HEK293 (cell line): ENCODE data around the gene FAM217B.

ENCODE experiments used
- CTCF ChIA-PET: fragments of 350-600 bp; formaldehyde crosslinking; extraction: SDS; loops from one replicate; lab custom pipeline; 2021; ENCODE audit warnings: antibody characterized with exemption; lab: Yijun Ruan, JAX
- POLR2A ChIA-PET: fragments of 300-600 bp; formaldehyde crosslinking; extraction: SDS; loops from one replicate; lab custom pipeline; 2020; ENCODE audit warnings: antibody characterized with exemption, inconsistent platforms; lab: Yijun Ruan, JAX
- H3K27ac ChIP-seq: fragments of 200-500 bp; sonication (Bioruptor generic); 2 replicates; pipeline ENCODE4 v1.5.1; 2014; ENCODE audit warnings: low read depth, low read length, control low read depth, inconsistent platforms; ENCODE audit errors: extremely low read depth
- H3K36me3 ChIP-seq, 2 experiments: fragments of 200-500 bp in 1 of 2; sonication (Bioruptor generic) in 1 of 2; 1 replicate in 1 of 2; 2 replicates in 1 of 2; pipeline ENCODE4 v1.5.1; 2014 to 2017; ENCODE audit warnings: inconsistent platforms in 2 of 2, low read length in 2 of 2; ENCODE audit not compliant: control insufficient read depth in 2 of 2, insufficient read depth in 1 of 2
- H3K4me1 ChIP-seq: fragments of 200-500 bp; sonication (Bioruptor generic); 2 replicates; pipeline ENCODE4 v1.5.1; 2014; ENCODE audit warnings: mild to moderate bottlenecking, low read length, inconsistent platforms; ENCODE audit not compliant: control insufficient read depth, insufficient read depth
- H3K4me3 ChIP-seq: 2 replicates; pipeline ENCODE4 v1.5.1; 2011; ENCODE audit warnings: low read depth, mild to moderate bottlenecking, control low read depth, low read length, moderate library complexity
- H3K9me3 ChIP-seq: fragments of 200-500 bp; sonication (Bioruptor generic); 2 replicates; pipeline ENCODE4 v1.5.1; 2014; ENCODE audit warnings: low read depth, low read length, inconsistent platforms; ENCODE audit not compliant: control insufficient read depth, insufficient read depth
- WT1 ChIP-seq: fragments of 450-650 bp; formaldehyde crosslinking; IDR thresholded peaks from 2 replicates; pipeline ENCODE4 v1.5.1; 2016; ENCODE audit warnings: missing biosample characterization, missing genetic modification characterization
- YY1 ChIP-seq: fragments of 450-650 bp; formaldehyde crosslinking; IDR thresholded peaks from 2 replicates; pipeline ENCODE4 v1.5.1; 2018; ENCODE audit warnings: missing biosample characterization, missing genetic modification characterization
- ZBTB48 ChIP-seq: fragments of 450-650 bp; formaldehyde crosslinking; IDR thresholded peaks from 2 replicates; pipeline ENCODE4 v1.5.1; 2016; ENCODE audit warnings: missing biosample characterization, missing genetic modification characterization
- ZNF138 ChIP-seq: fragments of 450-650 bp; formaldehyde crosslinking; IDR thresholded peaks from 2 replicates; pipeline ENCODE4 v1.5.1; 2016; ENCODE audit warnings: missing biosample characterization, missing genetic modification characterization, borderline replicate concordance
- ZNF140 ChIP-seq: fragments of 450-650 bp; formaldehyde crosslinking; IDR thresholded peaks from 2 replicates; pipeline ENCODE4 v1.5.1; 2016; ENCODE audit warnings: missing biosample characterization, missing genetic modification characterization
- ZNF2 ChIP-seq: fragments of 450-650 bp; formaldehyde crosslinking; IDR thresholded peaks from 2 replicates; pipeline ENCODE4 v1.5.1; 2016; ENCODE audit warnings: missing biosample characterization, missing genetic modification characterization
- ZNF221 ChIP-seq: fragments of 450-650 bp; formaldehyde crosslinking; IDR thresholded peaks from 2 replicates; pipeline ENCODE4 v1.5.1; 2017; ENCODE audit warnings: missing biosample characterization, missing genetic modification characterization, borderline replicate concordance
- ZNF24 ChIP-seq: fragments of 450-650 bp; formaldehyde crosslinking; IDR thresholded peaks from 2 replicates; pipeline ENCODE4 v1.5.1; 2016; ENCODE audit warnings: missing biosample characterization, missing genetic modification characterization
- ZNF324 ChIP-seq: fragments of 450-650 bp; formaldehyde crosslinking; IDR thresholded peaks from 2 replicates; pipeline ENCODE4 v1.5.1; 2016; ENCODE audit warnings: missing biosample characterization, missing genetic modification characterization
- ZNF529 ChIP-seq: fragments of 450-650 bp; formaldehyde crosslinking; IDR thresholded peaks from 2 replicates; pipeline ENCODE4 v1.5.1; 2017; ENCODE audit warnings: missing genetic modification characterization, missing biosample characterization; ENCODE audit not compliant: insufficient replicate concordance
- ZNF76 ChIP-seq: fragments of 450-650 bp; formaldehyde crosslinking; IDR thresholded peaks from 2 replicates; pipeline ENCODE4; 2016; ENCODE audit warnings: low read depth, missing biosample characterization, missing genetic modification characterization, borderline replicate concordance
- TF ChIP-seq, protein P1 (sequence below): fragments of 450-650 bp; formaldehyde crosslinking; IDR thresholded peaks from 2 replicates; pipeline ENCODE4 v1.5.1; 2016; ENCODE audit warnings: missing biosample characterization, missing genetic modification characterization
- TF ChIP-seq, protein P2 (sequence below): fragments of 450-650 bp; formaldehyde crosslinking; IDR thresholded peaks from 2 replicates; pipeline ENCODE4 v1.5.1; 2016; ENCODE audit warnings: missing biosample characterization, missing genetic modification characterization
- TF ChIP-seq, protein P3 (sequence below): fragments of 450-650 bp; IDR thresholded peaks from 2 replicates; pipeline ENCODE4 v1.5.1; 2018; ENCODE audit warnings: missing biosample characterization, missing genetic modification characterization
- TF ChIP-seq, protein P4 (sequence below): fragments of 450-650 bp; formaldehyde crosslinking; IDR thresholded peaks from 2 replicates; pipeline ENCODE4 v1.5.1; 2017; ENCODE audit warnings: missing biosample characterization, missing genetic modification characterization
- TF ChIP-seq, protein P5 (sequence below): IDR thresholded peaks from 2 replicates; pipeline ENCODE4 v1.6.1; 2011; ENCODE audit warnings: mild to moderate bottlenecking, low read depth, low read length, borderline replicate concordance
- TF ChIP-seq, protein P6 (sequence below): fragments of 450-650 bp; formaldehyde crosslinking; IDR thresholded peaks from 2 replicates; pipeline ENCODE4 v1.5.1; 2017; ENCODE audit warnings: missing biosample characterization, missing genetic modification characterization
- TF ChIP-seq, protein P7 (sequence below): fragments of 450-650 bp; formaldehyde crosslinking; IDR thresholded peaks from 2 replicates; pipeline ENCODE4 v1.5.1; 2016; ENCODE audit warnings: missing biosample characterization, missing genetic modification characterization
- TF ChIP-seq, protein P8 (sequence below): fragments of 450-650 bp; formaldehyde crosslinking; IDR thresholded peaks from 2 replicates; pipeline ENCODE4 v1.5.1; 2017; ENCODE audit warnings: missing biosample characterization, missing genetic modification characterization

The FAM217B gene

DNA sequence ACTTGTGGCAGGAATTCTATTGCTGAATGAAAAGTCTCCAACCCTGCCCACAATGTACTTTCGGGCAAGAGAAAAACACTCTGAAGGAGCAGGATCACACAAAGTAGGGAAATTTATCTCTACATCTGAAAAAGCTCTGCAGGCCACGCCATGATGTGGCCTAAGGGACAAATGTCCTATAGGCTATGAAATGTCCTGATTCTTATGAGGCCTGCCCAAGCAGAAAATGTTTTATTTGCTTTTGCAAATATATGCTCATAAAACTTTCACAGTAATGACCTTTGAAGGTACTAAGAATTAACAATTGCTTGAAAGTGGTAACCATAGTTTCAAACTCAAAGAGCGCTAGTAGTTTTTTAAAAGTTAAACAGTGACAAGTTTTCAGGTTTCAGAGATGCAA lies 37.7 kb upstream of the FAM217B start (continued):
- TF ChIP-seq, protein P1, sequence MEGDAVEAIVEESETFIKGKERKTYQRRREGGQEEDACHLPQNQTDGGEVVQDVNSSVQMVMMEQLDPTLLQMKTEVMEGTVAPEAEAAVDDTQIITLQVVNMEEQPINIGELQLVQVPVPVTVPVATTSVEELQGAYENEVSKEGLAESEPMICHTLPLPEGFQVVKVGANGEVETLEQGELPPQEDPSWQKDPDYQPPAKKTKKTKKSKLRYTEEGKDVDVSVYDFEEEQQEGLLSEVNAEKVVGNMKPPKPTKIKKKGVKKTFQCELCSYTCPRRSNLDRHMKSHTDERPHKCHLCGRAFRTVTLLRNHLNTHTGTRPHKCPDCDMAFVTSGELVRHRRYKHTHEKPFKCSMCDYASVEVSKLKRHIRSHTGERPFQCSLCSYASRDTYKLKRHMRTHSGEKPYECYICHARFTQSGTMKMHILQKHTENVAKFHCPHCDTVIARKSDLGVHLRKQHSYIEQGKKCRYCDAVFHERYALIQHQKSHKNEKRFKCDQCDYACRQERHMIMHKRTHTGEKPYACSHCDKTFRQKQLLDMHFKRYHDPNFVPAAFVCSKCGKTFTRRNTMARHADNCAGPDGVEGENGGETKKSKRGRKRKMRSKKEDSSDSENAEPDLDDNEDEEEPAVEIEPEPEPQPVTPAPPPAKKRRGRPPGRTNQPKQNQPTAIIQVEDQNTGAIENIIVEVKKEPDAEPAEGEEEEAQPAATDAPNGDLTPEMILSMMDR (tag by site-specific recombination) = no peak
- TF ChIP-seq, protein P2, sequence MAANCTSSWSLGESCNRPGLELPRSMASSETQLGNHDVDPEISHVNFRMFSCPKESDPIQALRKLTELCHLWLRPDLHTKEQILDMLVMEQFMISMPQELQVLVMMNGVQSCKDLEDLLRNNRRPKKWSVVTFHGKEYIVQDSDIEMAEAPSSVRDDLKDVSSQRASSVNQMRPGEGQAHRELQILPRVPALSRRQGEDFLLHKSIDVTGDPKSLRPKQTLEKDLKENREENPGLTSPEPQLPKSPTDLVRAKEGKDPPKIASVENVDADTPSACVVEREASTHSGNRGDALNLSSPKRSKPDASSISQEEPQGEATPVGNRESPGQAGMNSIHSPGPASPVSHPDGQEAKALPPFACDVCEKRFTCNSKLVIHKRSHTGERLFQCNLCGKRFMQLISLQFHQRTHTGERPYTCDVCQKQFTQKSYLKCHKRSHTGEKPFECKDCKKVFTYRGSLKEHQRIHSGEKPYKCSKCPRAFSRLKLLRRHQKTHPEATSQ (tag by site-specific recombination) = no peak
- TF ChIP-seq ZNF24 (tag by site-specific recombination) (no peak), YY1 (tag by site-specific recombination) (no peak)

DNA sequence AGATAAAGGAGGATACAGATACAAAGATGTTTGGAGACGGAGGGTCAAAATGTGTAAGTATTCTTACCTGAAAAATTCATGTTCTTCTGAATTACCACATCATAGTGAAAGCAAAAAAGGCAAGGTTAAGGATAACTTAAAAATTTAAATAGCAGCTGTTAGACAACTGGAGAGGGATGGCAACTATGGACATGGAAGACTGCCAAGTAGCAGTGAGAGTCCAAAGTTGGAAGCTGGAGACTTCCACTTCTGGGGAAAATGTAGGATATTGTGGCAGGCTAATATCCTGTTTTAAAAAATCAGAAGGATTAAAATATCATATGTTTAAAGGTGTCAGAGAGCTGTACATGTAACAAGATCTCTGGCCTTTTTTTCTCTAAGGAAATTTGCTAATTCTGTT lies 36.6 kb upstream of the FAM217B start:
- Histone ChIP-seq H3K27ac (no peak overlapping the region), H3K4me3 (no peak overlapping the region), H3K4me1 (no peaks in the 10 kb centered on the region), H3K36me3 (no peaks in the 10 kb centered on the region), H3K9me3 (no peaks in the 10 kb centered on the region)
- no peak for TF ChIP-seq ZNF529
- POLR2A ChIA-PET = no interaction called here
- CTCF ChIA-PET = interaction anchor here (1.1 kb wide), 1 partner anchor 10 kb away, joined by 3 read pairs; no protein-coding TSS in a partner anchor

DNA sequence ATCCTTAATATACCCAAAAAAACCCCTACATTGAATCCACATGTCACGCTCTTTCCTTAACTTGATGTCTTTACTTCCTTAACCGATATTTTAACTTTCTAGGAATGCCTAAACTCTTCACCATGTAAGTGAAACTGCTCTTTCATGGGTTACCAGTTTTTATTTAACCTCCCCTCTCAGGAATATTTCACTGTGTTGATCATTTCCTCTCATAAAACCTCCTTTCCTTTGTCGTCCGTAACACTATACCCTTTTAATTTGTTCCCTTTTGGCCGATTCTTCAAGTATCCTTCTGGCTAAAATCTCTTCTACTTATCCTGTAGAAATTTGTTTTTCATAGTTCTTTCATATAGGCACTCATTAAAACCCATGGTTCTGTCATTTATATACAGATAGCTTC lies 31.3 kb upstream of the FAM217B start:
- CTCF ChIA-PET = interaction anchor here (1.3 kb wide), 1 partner anchor 25 kb away, joined by 3 read pairs; no protein-coding TSS in a partner anchor
- POLR2A ChIA-PET = no interaction called here
- TF ChIP-seq, protein P3, sequence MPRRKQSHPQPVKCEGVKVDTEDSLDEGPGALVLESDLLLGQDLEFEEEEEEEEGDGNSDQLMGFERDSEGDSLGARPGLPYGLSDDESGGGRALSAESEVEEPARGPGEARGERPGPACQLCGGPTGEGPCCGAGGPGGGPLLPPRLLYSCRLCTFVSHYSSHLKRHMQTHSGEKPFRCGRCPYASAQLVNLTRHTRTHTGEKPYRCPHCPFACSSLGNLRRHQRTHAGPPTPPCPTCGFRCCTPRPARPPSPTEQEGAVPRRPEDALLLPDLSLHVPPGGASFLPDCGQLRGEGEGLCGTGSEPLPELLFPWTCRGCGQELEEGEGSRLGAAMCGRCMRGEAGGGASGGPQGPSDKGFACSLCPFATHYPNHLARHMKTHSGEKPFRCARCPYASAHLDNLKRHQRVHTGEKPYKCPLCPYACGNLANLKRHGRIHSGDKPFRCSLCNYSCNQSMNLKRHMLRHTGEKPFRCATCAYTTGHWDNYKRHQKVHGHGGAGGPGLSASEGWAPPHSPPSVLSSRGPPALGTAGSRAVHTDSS (tag by site-specific recombination) = no peak
- TF ChIP-seq ZBTB48 (tag by site-specific recombination) (no peak), ZNF140 (tag by site-specific recombination) (no peak), ZNF2 (tag by site-specific recombination) (no peak), ZNF138 (no peak), WT1 (tag by site-specific recombination) (no peak), ZNF221 (no peak), ZNF76 (tag by site-specific recombination) (no peak), ZNF324 (tag by site-specific recombination) (no peak)
- TF ChIP-seq, protein P4, sequence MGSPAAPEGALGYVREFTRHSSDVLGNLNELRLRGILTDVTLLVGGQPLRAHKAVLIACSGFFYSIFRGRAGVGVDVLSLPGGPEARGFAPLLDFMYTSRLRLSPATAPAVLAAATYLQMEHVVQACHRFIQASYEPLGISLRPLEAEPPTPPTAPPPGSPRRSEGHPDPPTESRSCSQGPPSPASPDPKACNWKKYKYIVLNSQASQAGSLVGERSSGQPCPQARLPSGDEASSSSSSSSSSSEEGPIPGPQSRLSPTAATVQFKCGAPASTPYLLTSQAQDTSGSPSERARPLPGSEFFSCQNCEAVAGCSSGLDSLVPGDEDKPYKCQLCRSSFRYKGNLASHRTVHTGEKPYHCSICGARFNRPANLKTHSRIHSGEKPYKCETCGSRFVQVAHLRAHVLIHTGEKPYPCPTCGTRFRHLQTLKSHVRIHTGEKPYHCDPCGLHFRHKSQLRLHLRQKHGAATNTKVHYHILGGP (tag by site-specific recombination) = 0 out of 2 replicates have a peak, but pooled peaks have one; percentile 43
- TF ChIP-seq, protein P5, sequence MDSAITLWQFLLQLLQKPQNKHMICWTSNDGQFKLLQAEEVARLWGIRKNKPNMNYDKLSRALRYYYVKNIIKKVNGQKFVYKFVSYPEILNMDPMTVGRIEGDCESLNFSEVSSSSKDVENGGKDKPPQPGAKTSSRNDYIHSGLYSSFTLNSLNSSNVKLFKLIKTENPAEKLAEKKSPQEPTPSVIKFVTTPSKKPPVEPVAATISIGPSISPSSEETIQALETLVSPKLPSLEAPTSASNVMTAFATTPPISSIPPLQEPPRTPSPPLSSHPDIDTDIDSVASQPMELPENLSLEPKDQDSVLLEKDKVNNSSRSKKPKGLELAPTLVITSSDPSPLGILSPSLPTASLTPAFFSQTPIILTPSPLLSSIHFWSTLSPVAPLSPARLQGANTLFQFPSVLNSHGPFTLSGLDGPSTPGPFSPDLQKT = no peak
- TF ChIP-seq, protein P6, sequence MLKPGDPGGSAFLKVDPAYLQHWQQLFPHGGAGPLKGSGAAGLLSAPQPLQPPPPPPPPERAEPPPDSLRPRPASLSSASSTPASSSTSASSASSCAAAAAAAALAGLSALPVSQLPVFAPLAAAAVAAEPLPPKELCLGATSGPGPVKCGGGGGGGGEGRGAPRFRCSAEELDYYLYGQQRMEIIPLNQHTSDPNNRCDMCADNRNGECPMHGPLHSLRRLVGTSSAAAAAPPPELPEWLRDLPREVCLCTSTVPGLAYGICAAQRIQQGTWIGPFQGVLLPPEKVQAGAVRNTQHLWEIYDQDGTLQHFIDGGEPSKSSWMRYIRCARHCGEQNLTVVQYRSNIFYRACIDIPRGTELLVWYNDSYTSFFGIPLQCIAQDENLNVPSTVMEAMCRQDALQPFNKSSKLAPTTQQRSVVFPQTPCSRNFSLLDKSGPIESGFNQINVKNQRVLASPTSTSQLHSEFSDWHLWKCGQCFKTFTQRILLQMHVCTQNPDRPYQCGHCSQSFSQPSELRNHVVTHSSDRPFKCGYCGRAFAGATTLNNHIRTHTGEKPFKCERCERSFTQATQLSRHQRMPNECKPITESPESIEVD (tag by site-specific recombination) = peak; percentile 52; the same call in 1 of the 2 replicates
- TF ChIP-seq, protein P7, sequence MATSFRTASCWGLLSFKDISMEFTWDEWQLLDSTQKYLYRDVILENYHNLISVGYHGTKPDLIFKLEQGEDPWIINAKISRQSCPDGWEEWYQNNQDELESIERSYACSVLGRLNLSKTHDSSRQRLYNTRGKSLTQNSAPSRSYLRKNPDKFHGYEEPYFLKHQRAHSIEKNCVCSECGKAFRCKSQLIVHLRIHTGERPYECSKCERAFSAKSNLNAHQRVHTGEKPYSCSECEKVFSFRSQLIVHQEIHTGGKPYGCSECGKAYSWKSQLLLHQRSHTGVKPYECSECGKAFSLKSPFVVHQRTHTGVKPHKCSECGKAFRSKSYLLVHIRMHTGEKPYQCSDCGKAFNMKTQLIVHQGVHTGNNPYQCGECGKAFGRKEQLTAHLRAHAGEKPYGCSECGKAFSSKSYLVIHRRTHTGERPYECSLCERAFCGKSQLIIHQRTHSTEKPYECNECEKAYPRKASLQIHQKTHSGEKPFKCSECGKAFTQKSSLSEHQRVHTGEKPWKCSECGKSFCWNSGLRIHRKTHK (tag by site-specific recombination) = no peak
- TF ChIP-seq, protein P8, sequence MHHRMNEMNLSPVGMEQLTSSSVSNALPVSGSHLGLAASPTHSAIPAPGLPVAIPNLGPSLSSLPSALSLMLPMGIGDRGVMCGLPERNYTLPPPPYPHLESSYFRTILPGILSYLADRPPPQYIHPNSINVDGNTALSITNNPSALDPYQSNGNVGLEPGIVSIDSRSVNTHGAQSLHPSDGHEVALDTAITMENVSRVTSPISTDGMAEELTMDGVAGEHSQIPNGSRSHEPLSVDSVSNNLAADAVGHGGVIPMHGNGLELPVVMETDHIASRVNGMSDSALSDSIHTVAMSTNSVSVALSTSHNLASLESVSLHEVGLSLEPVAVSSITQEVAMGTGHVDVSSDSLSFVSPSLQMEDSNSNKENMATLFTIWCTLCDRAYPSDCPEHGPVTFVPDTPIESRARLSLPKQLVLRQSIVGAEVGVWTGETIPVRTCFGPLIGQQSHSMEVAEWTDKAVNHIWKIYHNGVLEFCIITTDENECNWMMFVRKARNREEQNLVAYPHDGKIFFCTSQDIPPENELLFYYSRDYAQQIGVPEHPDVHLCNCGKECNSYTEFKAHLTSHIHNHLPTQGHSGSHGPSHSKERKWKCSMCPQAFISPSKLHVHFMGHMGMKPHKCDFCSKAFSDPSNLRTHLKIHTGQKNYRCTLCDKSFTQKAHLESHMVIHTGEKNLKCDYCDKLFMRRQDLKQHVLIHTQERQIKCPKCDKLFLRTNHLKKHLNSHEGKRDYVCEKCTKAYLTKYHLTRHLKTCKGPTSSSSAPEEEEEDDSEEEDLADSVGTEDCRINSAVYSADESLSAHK (tag by site-specific recombination) = peak; percentile 80
- TF ChIP-seq, all 188 proteins: peak for 3
- Histone ChIP-seq H3K9me3 (no peaks in the 10 kb centered on the region), H3K4me3 (no peak overlapping the region), H3K4me1 (no peaks in the 10 kb centered on the region), H3K27ac (no peak overlapping the region), H3K36me3 (no peaks in the 10 kb centered on the region)
